Transverse colon (tissue), 3 donors: ENCODE results near the gene CCDC85C.

Source experiments
- POLR2A ChIP-seq: fragments of 450-650 bp; IDR thresholded peaks from one replicate; pipeline ENCODE4 v1.6.1; 2016; ENCODE audit warnings: antibody characterized with exemption, mild to moderate bottlenecking, moderate library complexity
- TF ChIP-seq, protein P1 (sequence below), 5 experiments: fragments of 200-600 bp in 3 of 5; fragments of 450-650 bp in 2 of 5; sonication (generic) in 3 of 5; IDR thresholded peaks; 1 replicate in 2 of 5; 2 replicates in 3 of 5; pipeline ENCODE4 v1.5.1; 2016 to 2017; ENCODE audit warnings: antibody characterized with exemption in 5 of 5, inconsistent platforms in 3 of 5, mild to moderate bottlenecking in 2 of 5, moderate library complexity in 1 of 5

- TF ChIP-seq, protein P1, sequence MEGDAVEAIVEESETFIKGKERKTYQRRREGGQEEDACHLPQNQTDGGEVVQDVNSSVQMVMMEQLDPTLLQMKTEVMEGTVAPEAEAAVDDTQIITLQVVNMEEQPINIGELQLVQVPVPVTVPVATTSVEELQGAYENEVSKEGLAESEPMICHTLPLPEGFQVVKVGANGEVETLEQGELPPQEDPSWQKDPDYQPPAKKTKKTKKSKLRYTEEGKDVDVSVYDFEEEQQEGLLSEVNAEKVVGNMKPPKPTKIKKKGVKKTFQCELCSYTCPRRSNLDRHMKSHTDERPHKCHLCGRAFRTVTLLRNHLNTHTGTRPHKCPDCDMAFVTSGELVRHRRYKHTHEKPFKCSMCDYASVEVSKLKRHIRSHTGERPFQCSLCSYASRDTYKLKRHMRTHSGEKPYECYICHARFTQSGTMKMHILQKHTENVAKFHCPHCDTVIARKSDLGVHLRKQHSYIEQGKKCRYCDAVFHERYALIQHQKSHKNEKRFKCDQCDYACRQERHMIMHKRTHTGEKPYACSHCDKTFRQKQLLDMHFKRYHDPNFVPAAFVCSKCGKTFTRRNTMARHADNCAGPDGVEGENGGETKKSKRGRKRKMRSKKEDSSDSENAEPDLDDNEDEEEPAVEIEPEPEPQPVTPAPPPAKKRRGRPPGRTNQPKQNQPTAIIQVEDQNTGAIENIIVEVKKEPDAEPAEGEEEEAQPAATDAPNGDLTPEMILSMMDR (IDR thresholded peaks at IDR 0.05): no peak
- no peak for TF ChIP-seq POLR2A
These were observed 27.0 kb downstream of the CCDC85C start for GRCh38 chr14:99576761-99577705.
